NCI-H345 treated with DMSO at 0.1 percent for 48 hours (cell line): ENCODE results near the gene STK32C.
"Not testable (repeated sequence)": the region's sequence is repeated elsewhere in the genome, so short reads cannot be mapped to it uniquely, and the experiment has no call there.

Source experiments
- DNase-seq: peaks from one replicate; lab custom pipeline; 2025; ENCODE audit not compliant: unreplicated experiment; lab: John Stamatoyannopoulos, UW

STK32C gene

GRCh38 chr10:132307823-132308586 is at the start of gene STK32C:
Gene STK32C (minus strand): TSS chr10:132307950. CDS start chr10:132307833, 117 bp downstream.
- DNase-seq = peak; percentile 45

DNA sequence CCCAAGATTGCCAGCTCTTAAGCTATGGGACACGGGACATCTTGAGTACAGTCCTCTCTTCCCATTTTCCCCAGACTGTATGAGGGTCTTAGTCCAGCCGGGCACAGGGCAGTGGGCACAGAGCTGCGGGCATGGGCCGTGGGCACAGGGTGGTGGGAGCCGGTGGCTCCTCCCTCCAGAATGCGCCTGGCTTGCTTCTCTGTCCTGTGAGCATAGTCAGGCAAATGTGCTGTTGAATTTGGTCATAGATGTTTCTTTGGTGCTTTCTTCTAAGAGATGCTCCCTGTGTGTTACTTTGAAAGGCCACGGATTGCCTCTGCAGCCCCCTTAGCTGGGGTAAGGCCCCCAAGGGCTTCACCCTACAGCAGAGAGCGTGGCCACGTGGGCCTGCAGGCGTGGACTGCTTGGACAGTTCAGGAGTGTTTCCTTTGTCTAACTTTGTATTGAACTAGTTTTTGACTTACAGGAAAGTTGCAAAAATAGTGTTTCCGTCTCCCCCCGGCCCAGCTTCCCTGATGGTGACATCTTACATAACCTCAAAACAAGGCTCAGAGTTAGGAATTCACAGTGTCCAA is 49.0 kb upstream of the STK32C start:
- no peak for DNase-seq

- no peak for DNase-seq
Observed at GRCh38 chr10:132355754-132356153, 48.0 kb upstream of the STK32C start.

DNA sequence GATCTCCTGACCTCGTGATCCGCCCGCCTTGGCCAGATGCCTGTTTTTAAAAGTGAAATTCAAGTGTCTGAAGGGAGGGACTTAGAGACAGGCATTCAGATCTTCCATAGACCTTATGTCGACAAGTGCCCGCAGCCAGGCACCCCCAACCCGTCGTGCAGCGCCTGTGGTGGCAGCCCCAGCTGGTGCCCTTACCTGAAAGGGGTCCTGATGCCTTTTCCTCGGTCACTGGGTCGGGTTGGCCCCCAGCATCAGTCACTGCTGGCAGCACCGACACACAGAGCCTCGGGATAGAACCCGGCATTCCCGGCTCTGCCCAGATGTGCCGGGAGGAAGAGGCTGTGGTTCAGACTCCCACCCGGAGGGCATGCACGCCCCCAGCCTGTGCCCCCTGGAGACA is 47.5 kb upstream of the STK32C start:
- DNase-seq = no peak

GRCh38 chr10:132354356-132355094 is 46.8 kb upstream of the STK32C start:
- DNase-seq = no peak

DNA sequence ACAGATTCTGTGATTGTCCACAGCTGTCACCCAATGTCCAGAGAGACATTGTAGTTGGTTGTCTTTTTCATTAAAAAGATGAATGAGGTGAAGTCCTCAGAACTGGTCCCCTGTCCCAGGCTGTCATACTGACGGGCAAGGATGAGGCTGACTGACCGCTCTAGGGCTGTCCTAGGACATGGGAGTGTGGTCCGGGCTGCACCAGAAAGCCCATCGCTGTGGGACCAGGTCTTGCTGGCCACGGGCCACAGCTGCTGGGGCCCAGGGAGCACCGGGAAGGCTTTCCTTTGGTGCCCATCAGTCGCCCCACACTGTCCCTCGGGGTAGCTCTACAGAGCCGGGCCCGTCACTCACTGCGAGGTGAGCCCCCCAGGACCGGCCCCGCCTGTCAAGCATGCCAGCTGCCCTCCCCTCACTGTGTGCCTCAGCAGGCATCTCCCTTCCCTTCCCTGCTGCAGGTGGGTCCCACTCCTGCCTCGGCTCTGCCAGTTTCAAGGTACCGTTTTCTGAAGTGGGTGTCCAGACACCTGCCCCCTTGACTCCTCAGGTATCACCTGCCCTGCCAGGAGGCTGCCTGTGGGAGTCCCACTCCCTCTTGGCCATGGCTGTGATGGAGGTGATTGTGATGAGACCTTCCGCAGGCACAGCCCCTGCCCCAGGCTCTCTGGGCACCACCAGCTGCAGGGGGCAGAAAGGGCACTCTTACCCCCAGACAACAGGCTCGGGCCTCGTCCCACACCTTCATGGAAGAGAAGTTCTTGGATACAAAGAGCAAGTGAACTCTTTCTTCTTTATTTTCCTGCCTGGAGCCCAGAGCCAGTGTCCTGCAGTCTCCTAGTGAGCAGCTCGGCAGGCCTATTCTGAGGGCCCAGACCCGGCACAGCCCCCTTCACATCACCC is 46.0 kb upstream of the STK32C start:
- no peak for DNase-seq

- DNase-seq = not testable (repeated sequence)
Observed at GRCh38 chr10:132352462-132353308, 44.9 kb upstream of the STK32C start.

DNA sequence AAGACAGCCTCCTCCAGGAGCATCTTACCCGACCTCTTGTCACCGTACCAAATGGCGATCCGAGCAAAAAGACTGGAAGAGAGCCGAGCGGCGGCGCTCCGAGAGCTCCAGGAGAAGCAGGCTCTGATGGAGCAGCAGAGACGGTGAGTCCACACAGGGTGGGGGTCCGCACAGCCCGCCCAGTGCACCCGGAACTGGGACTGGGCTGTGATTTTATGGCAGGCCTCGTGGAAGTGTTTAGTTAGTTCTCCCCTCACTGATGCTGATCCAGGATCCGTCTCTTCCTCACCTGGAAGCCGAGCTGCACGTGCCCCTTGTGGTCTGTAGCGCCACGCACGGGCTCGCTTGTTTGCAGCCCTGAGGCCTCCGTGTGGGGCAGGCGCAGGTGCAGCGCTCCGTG is 43.9 kb upstream of the STK32C start:
- no peak for DNase-seq

DNA sequence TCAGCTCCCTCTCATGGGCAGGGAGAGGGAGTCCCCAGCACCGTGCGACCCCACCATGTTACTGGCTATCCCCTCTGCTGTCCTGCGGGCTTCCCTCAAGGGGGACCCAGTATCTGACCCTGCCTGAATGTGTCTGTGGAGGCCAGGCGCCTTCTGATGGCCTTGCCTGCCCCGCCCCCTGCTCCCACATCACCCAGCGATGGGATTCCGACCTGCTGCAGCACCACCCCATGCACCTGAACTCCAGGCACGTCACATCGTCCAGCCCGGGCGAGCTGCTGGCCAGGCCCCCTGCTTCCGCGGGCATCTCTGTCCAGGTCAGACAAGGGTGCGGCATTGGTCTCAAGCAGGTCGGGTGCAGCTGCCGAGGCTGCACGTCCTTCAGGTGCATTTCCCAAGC is 43.2 kb upstream of the STK32C start:
- DNase-seq = no peak

- no peak for DNase-seq
Observed at GRCh38 chr10:132350391-132350790, 42.6 kb upstream of the STK32C start.

DNA sequence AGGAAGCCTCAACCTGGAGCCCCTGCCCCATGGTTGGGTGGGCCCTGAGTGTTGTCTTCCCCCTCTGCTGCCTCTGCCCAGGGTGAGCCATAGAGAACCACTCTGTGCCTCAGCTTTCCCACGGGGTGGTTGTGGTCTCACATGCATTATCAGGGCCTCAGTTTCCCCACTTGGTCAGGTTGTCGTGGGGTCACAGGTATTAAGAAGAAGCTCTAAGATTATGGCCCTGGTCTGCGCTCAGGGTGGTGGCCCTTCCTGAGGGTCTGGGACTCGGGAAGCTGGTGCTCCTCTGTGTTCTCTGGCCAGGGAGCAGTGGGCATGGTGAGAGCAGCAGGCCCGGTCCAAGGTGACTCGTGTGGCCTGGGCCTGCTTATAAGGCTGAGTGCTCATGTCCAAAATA is 42.0 kb upstream of the STK32C start:
- no peak for DNase-seq

DNA sequence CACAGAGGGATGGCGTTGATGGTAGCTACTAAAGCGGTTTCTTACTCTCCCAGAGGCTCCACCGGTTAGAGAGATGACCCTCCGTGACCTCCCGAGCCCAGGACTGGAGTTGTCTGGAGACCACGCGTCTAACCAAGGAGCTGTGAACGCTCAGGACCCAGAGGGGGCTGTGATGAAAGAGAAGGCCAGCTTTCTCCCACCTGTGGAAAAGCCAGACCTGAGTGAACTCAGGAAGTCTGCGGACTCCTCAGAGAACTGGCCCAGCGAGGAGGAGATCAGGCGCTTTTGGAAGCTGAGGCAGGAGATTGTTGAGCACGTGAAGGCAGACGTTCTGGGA is 40.1 kb upstream of the STK32C start:
- DNase-seq = no peak

- DNase-seq = no peak
Observed at GRCh38 chr10:132347211-132347930, 39.6 kb upstream of the STK32C start.

DNA sequence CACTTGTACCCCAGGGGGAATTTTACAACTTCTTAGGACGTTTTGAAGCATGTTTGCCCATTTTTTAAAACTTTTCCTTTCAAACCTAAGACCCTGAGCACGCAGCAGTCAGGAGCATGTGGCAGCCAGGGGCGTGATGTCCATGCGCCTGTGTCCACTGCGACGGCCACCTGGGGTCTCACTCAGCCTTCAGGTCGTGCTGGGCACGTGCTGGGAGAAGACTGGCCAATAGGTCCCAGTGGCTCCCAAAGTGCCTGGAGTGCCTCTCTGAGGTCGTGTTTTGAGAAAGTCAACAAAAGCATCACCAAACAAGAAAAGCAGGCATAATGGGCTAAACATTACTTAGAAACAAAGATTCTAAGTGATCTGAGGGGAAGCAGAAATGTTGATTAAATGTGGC is 39.1 kb upstream of the STK32C start:
- DNase-seq = no peak

- no peak for DNase-seq
Observed at GRCh38 chr10:132345345-132345744, 37.6 kb upstream of the STK32C start.

- no peak for DNase-seq
Observed at GRCh38 chr10:132344386-132344785, 36.6 kb upstream of the STK32C start.

DNA sequence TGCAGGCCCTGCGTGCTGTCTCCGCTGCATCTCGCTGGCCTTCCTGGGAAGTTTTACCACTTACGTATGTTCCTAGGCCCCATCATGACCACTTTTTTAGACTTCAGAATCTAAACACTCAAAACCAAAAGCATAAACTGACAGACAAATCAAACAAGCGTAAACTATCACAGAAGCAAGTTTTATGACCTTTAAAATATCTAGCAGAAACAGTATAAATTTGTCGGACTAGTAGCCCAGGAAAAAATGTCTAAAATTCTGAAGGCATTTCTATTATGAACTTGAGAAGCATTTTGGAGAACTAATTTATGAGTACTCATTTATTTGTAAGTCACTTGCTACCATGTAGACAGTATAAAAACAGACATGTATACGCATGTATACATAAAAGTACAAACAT is 34.8 kb upstream of the STK32C start:
- DNase-seq = no peak

GRCh38 chr10:132341781-132342180 is 34.0 kb upstream of the STK32C start:
- no peak for DNase-seq

- DNase-seq = no peak
Observed at GRCh38 chr10:132341017-132341416, 33.3 kb upstream of the STK32C start.

- no peak for DNase-seq
Observed at GRCh38 chr10:132339276-132339675, 31.5 kb upstream of the STK32C start.
